ENCODE results near the gene EBF3.

DNA sequence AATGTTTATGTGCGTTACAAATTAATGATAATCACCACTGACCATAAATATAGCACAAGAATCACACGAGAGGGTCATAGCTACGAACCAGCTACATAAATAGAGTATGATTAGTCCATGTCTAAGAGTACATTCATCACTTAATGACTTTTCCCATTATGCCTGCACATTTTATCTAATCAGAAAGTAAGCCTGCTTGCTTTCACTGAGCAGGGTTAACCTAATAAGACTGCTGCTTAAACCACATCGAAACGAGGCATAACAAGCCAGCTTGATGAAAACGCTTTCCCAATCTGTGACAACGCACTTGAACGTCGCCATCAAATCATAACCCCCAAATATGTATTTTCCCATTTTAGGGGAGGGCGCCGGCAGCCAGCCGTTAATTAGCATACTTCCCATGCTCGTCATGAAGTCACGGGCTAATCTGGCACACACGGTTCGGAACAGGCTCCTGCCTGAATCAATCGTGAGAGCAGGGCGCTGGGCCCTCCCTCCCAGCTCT is 71.5 kb downstream of the EBF3 start:
- TF ChIP-seq, protein P1, sequence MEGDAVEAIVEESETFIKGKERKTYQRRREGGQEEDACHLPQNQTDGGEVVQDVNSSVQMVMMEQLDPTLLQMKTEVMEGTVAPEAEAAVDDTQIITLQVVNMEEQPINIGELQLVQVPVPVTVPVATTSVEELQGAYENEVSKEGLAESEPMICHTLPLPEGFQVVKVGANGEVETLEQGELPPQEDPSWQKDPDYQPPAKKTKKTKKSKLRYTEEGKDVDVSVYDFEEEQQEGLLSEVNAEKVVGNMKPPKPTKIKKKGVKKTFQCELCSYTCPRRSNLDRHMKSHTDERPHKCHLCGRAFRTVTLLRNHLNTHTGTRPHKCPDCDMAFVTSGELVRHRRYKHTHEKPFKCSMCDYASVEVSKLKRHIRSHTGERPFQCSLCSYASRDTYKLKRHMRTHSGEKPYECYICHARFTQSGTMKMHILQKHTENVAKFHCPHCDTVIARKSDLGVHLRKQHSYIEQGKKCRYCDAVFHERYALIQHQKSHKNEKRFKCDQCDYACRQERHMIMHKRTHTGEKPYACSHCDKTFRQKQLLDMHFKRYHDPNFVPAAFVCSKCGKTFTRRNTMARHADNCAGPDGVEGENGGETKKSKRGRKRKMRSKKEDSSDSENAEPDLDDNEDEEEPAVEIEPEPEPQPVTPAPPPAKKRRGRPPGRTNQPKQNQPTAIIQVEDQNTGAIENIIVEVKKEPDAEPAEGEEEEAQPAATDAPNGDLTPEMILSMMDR (IDR thresholded peaks at IDR 0.05), result no peak
- no peak for TF ChIP-seq POLR2A (IDR thresholded peaks at IDR 0.05)
